Measurements from ENCODE around the gene GATAD2A. TPM values are rescaled to one million over a fixed set of nuclear protein-coding genes. Genes with fewer than 3 reads are reported as not detected.
A peak's percentile ranks its signal among the peaks of the same experiment; 100 is the strongest.

Gene GATAD2A
- total RNA-seq, 1 experiment from 2014 or later = 189 TPM

- no peak overlapping the region for H3K4ac ChIP-seq (ENCODE audit: low read depth, low read length)
- no peak overlapping the region for H2BK120ac ChIP-seq (ENCODE audit: low read depth, low read length, poor library complexity, severe bottlenecking)
- no peak overlapping the region for H2BK20ac ChIP-seq (ENCODE audit: low read depth, low read length, poor library complexity, severe bottlenecking)
- H2AK5ac ChIP-seq (ENCODE audit: insufficient read length, low read length) = no peak overlapping the region
- H3K79me1 ChIP-seq (ENCODE audit: insufficient read depth, low read depth, low read length, poor library complexity, severe bottlenecking) = peaks cover 9% of the 10 kb centered on the region
- H3K56ac ChIP-seq (ENCODE audit: insufficient read length, low read depth, low read length) = no peak overlapping the region
- H3K4me2 ChIP-seq (ENCODE audit: insufficient read depth, insufficient read length, low read length) = no peak overlapping the region
- no peak overlapping the region for H2AFZ ChIP-seq (ENCODE audit: low read length)
- WGBS (ENCODE audit: extremely low coverage, insufficient read length, low lambda C conversion rate) = no CpG with 5 or more reads among the region's 15 CpGs
- peaks cover 76% of the 10 kb centered on the region; the same call in 1 of the 2 replicates for H3K79me2 ChIP-seq (ENCODE audit: insufficient read depth, low read length)
- no peak overlapping the region for H2BK15ac ChIP-seq (ENCODE audit: low read depth, low read length)
- H3K9me3 Mint-ChIP-seq = no peaks in the 10 kb centered on the region
- TF ChIP-seq, protein P1, sequence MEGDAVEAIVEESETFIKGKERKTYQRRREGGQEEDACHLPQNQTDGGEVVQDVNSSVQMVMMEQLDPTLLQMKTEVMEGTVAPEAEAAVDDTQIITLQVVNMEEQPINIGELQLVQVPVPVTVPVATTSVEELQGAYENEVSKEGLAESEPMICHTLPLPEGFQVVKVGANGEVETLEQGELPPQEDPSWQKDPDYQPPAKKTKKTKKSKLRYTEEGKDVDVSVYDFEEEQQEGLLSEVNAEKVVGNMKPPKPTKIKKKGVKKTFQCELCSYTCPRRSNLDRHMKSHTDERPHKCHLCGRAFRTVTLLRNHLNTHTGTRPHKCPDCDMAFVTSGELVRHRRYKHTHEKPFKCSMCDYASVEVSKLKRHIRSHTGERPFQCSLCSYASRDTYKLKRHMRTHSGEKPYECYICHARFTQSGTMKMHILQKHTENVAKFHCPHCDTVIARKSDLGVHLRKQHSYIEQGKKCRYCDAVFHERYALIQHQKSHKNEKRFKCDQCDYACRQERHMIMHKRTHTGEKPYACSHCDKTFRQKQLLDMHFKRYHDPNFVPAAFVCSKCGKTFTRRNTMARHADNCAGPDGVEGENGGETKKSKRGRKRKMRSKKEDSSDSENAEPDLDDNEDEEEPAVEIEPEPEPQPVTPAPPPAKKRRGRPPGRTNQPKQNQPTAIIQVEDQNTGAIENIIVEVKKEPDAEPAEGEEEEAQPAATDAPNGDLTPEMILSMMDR (conservative IDR thresholded peaks at IDR 0.05) = no peak
- H3K18ac ChIP-seq (ENCODE audit: insufficient read length, low read depth, low read length) = no peak overlapping the region
- H3K36me3 Mint-ChIP-seq (ENCODE audit: insufficient read depth in 1 of 3, low read depth in 3 of 3) = peaks cover 0 to 7% (median 0%) of the 10 kb centered on the region in 3 experiments; a peak in 3 of 7 replicates
- H3K14ac ChIP-seq (ENCODE audit: insufficient read depth, low read length) = no peak overlapping the region
- H3K27ac ChIP-seq (ENCODE audit: insufficient read length, low read depth, low read length) = no peak overlapping the region
- H3K4me3 Mint-ChIP-seq = no peak overlapping the region
- no peaks in the 10 kb centered on the region for H3K27me3 ChIP-seq (ENCODE audit: insufficient read depth, low read length)
- peak; percentile 31 for DNase-seq
- no peak overlapping the region for H2BK5ac ChIP-seq (ENCODE audit: insufficient read length, low read length)
- H4K20me1 ChIP-seq (ENCODE audit: control insufficient read depth, insufficient read depth, insufficient read length) = peaks cover 2% of the 10 kb centered on the region
- H4K91ac ChIP-seq (ENCODE audit: insufficient read length, low read depth, low read length) = no peak overlapping the region
- H3K27me3 Mint-ChIP-seq (ENCODE audit: low read depth) = no peaks in the 10 kb centered on the region
- peaks cover 57 to 60% of the 10 kb centered on the region in 2 experiments for H3K4me1 Mint-ChIP-seq
- no peak overlapping the region for H3K23ac ChIP-seq (ENCODE audit: insufficient read length, low read depth, low read length)
- no peak overlapping the region for H4K5ac ChIP-seq (ENCODE audit: insufficient read length, low read depth, low read length)
- peak overlapping the region; percentile 81 to 89 (median 85); a peak in 4 of 7 replicates for H3K27ac Mint-ChIP-seq
- no peaks in the 10 kb centered on the region for H3K23me2 ChIP-seq (ENCODE audit: insufficient read length, low read depth, low read length, poor library complexity, severe bottlenecking)
- H3K9me3 ChIP-seq (ENCODE audit: control insufficient read depth, low read depth, low read length) = no peaks in the 10 kb centered on the region
- H2BK12ac ChIP-seq (ENCODE audit: insufficient read length, low read depth, low read length) = no peak overlapping the region
- H4K8ac ChIP-seq (replicated peaks; ENCODE audit: insufficient read length, low read depth, low read length) = no peak overlapping the region
- H3T11ph ChIP-seq (ENCODE audit: low read length) = no peak overlapping the region
- peaks cover 14% of the 10 kb centered on the region; the same call in 1 of the 2 replicates for H3K4me1 ChIP-seq (ENCODE audit: insufficient read depth, low read length)
- H3K9ac ChIP-seq (ENCODE audit: extremely low read depth, insufficient read length, low read length) = no peak overlapping the region
Measured at GRCh38 chr19:19447536-19448237, 42.2 kb downstream of the GATAD2A start.
